ENCODE measurements around the gene TSPEAR. TPM values are rescaled to one million over a fixed set of nuclear protein-coding genes. Genes with fewer than 3 reads are reported as not detected.

Gene TSPEAR
- total and polyA plus RNA-seq, 9 of the 15 experiments (the other 6 are each of a cell fraction or from before 2014, with no cell fraction given), result not detected

- no peak for TF ChIP-seq TOE1 (IDR thresholded peaks at IDR 0.05; ENCODE audit: borderline replicate concordance)
- no peak for TF ChIP-seq TOE1 (CRISPR knock-in tag; IDR thresholded peaks at IDR 0.05; ENCODE audit: borderline replicate concordance, low read depth)
- TF ChIP-seq ZNF76 (CRISPR knock-in tag; IDR thresholded peaks at IDR 0.05; ENCODE audit: borderline replicate concordance), result no peak
These were observed 16.2 kb downstream of the TSPEAR start (continued) for GRCh38 chr21:44695184-44695583.

- CTCF ChIA-PET (ENCODE audit: low intra/inter-chr PET ratio), result no interaction called here
- H3K9ac ChIP-seq (ENCODE audit: insufficient read depth in 1 of 2, low read depth in 2 of 2, low read length in 2 of 2), result no peak overlapping the region
- ATAC-seq, result no peak
- H3K9me1 ChIP-seq (ENCODE audit: control insufficient read depth, insufficient read depth, low read length), result no peaks in the 10 kb centered on the region
- no peak for TF ChIP-seq TAL1 (IDR thresholded peaks at IDR 0.05)
- TF ChIP-seq POLR3G (IDR thresholded peaks at IDR 0.05; ENCODE audit: extremely low read depth, insufficient read length, insufficient replicate concordance), result no peak
- TF ChIP-seq MTA1 (IDR thresholded peaks at IDR 0.05; ENCODE audit: borderline replicate concordance), result no peak
- TF ChIP-seq EZH2 (IDR thresholded peaks at IDR 0.05; ENCODE audit: borderline replicate concordance, low read depth, low read length), result no peak
- TF ChIP-seq ARID2 (IDR thresholded peaks at IDR 0.05), result no peak
- no peak for TF ChIP-seq MBD2 (IDR thresholded peaks at IDR 0.05; ENCODE audit: borderline replicate concordance, low read depth)
- no peak overlapping the region for H3K4me2 ChIP-seq (ENCODE audit: insufficient read depth, low read length)
- peaks cover 19 to 44% of the 10 kb centered on the region in 2 experiments; a peak in 4 of 5 replicates for H3K27me3 ChIP-seq (ENCODE audit: control insufficient read depth in 2 of 2, insufficient read depth in 2 of 2, low read length in 2 of 2)
- POLR2A ChIA-PET, result interaction anchor here (0.6 to 1.1 kb wide), 2 partner anchors 75 to 93 kb away, joined by 3 to 4 read pairs; no protein-coding TSS in a partner anchor
- H3K79me2 ChIP-seq (ENCODE audit: control insufficient read depth, insufficient read depth, low read length), result no peaks in the 10 kb centered on the region
- no peak for DNase-seq (ENCODE audit: extremely low read depth in 1 of 4, low spot score in 3 of 4)
- no peaks in the 10 kb centered on the region for H3K36me3 ChIP-seq (ENCODE audit: control insufficient read depth, insufficient read depth, low read length)
- H3K9me3 ChIP-seq (replicated peaks; ENCODE audit: control insufficient read depth, insufficient read depth, low read depth, low read length), result no peaks in the 10 kb centered on the region; the same call in 1 of the 2 replicates
- no peaks in the 10 kb centered on the region for H4K20me1 ChIP-seq (replicated peaks; ENCODE audit: control insufficient read depth, insufficient read depth, low read length)
- H2AFZ ChIP-seq (ENCODE audit: low read depth, low read length), result no peak overlapping the region
- under 1% methylated on average over 11 of the region's 11 CpGs for WGBS (ENCODE audit: insufficient coverage, low coverage, missing lambda C conversion rate)
- H3K4me1 ChIP-seq (replicated peaks in 1 of 2; ENCODE audit: control insufficient read depth in 2 of 2, insufficient read depth in 2 of 2, low read length in 2 of 2), result 0 out of 5 replicates have a peak, but pooled peaks cover 0 to 4% of the 10 kb centered on the region in 2 experiments
- no peak overlapping the region for H3K4me3 ChIP-seq
- intact Hi-C loops (cut with micrococcal nuclease), result no loop called here
- in situ Hi-C loops (cut with MboI), result no loop called here
- FAIRE-seq, result no peak
- no TSS peak for BruUV-seq (replicated peaks)
- H3K27ac ChIP-seq (ENCODE audit: extremely low read depth, low read depth, low read length), result no peak overlapping the region
These were observed 16.6 kb downstream of the TSPEAR start for GRCh38 chr21:44694776-44695175.
